DND-41 (cell line): ENCODE measurements around the gene TRMT112.
"Not testable (repeated sequence)": the region's sequence is repeated elsewhere in the genome, so short reads cannot be mapped to it uniquely, and the experiment has no call there.

Experiments
- ATAC-seq: fragments of 200-7000 bp; cut with Tn5 transposase; 3 replicates; pipeline ENCODE4 v1.9.1; 2021; ENCODE audit warnings: low read depth; ENCODE audit not compliant: insufficient read depth
- DNase-seq: peaks from one replicate; pipeline ENCODE4 v3.0.0-alpha.2; 2020
- H2AFZ ChIP-seq: 2 replicates; pipeline ENCODE4 v1.6.0; 2012; ENCODE audit warnings: low read depth, low read length
- H3K27ac ChIP-seq: 2 replicates; pipeline ENCODE4 v1.5.1; 2012; ENCODE audit warnings: low read length, inconsistent platforms
- H3K27me3 ChIP-seq: fragments of 200-600 bp; sonication (generic); 2 replicates; pipeline ENCODE4 v1.6.0; 2012; ENCODE audit warnings: low read length, mild to moderate bottlenecking, inconsistent platforms; ENCODE audit not compliant: insufficient read depth, poor library complexity
- H3K36me3 ChIP-seq: 2 replicates; pipeline ENCODE4 v1.5.1; 2012; ENCODE audit warnings: low read length, inconsistent platforms; ENCODE audit not compliant: insufficient read depth
- H3K4me1 ChIP-seq: 2 replicates; pipeline ENCODE4 v1.5.1; 2012; ENCODE audit warnings: mild to moderate bottlenecking, low read length; ENCODE audit not compliant: insufficient read depth
- H3K4me2 ChIP-seq: 2 replicates; pipeline ENCODE4 v1.6.0; 2012; ENCODE audit warnings: mild to moderate bottlenecking, moderate library complexity, low read length, inconsistent platforms; ENCODE audit not compliant: insufficient read depth
- H3K4me3 ChIP-seq, 2 experiments: fragments of 200-600 bp in 1 of 2; shearing (Covaris generic) in 1 of 2; 2 replicates each; pipeline ENCODE4 v1.5.1; 2012 to 2016; ENCODE audit warnings: inconsistent platforms in 2 of 2, low read length in 2 of 2, mild to moderate bottlenecking in 2 of 2, low read depth in 1 of 2, moderate library complexity in 1 of 2
- H3K79me2 ChIP-seq: 2 replicates; pipeline ENCODE4 v1.6.0; 2012; ENCODE audit warnings: low read length, inconsistent platforms; ENCODE audit not compliant: insufficient read depth
- H3K9ac ChIP-seq: 2 replicates; pipeline ENCODE4 v1.6.0; 2012; ENCODE audit warnings: low read depth, mild to moderate bottlenecking, inconsistent platforms, low read length, moderate library complexity
- H3K9me3 ChIP-seq: 2 replicates; pipeline ENCODE4 v1.5.1; 2012; ENCODE audit warnings: low read length, moderate library complexity, mild to moderate bottlenecking, inconsistent platforms; ENCODE audit not compliant: insufficient read depth, severe bottlenecking
- H4K20me1 ChIP-seq: 2 replicates; pipeline ENCODE4 v1.6.0; 2012; ENCODE audit warnings: low read length; ENCODE audit not compliant: insufficient read depth
- CTCF ChIP-seq: IDR thresholded peaks from 2 replicates; pipeline ENCODE4 v1.5.1; 2012; ENCODE audit warnings: borderline replicate concordance, low read length, moderate library complexity, mild to moderate bottlenecking; ENCODE audit not compliant: poor library complexity, severe bottlenecking; ENCODE audit errors: extremely low read depth
- EZH2 ChIP-seq: IDR thresholded peaks from 3 replicates; pipeline ENCODE4 v1.6.1; 2012; ENCODE audit warnings: borderline replicate concordance, low read depth, mild to moderate bottlenecking, moderate library complexity, low read length, inconsistent platforms; ENCODE audit not compliant: severe bottlenecking

TRMT112 gene

GRCh38 chr11:64316672-64317324, 561 bp downstream of the TRMT112 start:
- Histone ChIP-seq H3K36me3 (peaks cover 44% of the 10 kb centered on the region), H3K9ac (peak overlapping the region; percentile 87), H4K20me1 (peaks cover 14% of the 10 kb centered on the region), H3K4me3 (peak overlapping the region; percentile 52 to 71), H3K9me3 (no peaks in the 10 kb centered on the region), H3K4me2 (peak overlapping the region; percentile 66), H3K27me3 (no peaks in the 10 kb centered on the region), H2AFZ (peak overlapping the region; percentile 67), H3K27ac (peak overlapping the region; percentile 91), H3K79me2 (peaks cover 44% of the 10 kb centered on the region), H3K4me1 (peaks cover 34% of the 10 kb centered on the region)
- TF ChIP-seq CTCF: peak; percentile 30
- no peak for TF ChIP-seq EZH2
- ATAC-seq: no peak; the same call in 2 of the 3 replicates
- DNase-seq: peak; percentile 38

DNA sequence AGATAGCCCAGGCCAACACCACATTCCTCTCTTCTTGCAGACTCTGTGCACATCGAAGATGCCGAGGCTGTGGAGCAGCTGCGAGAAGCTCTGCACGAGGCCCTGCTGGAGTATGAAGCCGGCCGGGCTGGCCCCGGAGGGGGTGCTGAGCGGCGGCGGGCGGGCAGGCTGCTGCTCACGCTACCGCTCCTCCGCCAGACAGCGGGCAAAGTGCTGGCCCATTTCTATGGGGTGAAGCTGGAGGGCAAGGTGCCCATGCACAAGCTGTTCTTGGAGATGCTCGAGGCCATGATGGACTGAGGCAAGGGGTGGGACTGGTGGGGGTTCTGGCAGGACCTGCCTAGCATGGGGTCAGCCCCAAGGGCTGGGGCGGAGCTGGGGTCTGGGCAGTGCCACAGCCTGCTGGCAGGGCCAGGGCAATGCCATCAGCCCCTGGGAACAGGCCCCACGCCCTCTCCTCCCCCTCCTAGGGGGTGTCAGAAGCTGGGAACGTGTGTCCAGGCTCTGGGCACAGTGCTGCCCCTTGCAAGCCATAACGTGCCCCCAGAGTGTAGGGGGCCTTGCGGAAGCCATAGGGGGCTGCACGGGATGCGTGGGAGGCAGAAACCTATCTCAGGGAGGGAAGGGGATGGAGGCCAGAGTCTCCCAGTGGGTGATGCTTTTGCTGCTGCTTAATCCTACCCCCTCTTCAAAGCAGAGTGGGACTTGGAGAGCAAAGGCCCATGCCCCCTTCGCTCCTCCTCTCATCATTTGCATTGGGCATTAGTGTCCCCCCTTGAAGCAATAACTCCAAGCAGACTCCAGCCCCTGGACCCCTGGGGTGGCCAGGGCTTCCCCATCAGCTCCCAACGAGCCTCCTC, 1.5 kb downstream of the TRMT112 start:
- Histone ChIP-seq H3K36me3 (peaks cover 46% of the 10 kb centered on the region), H3K9ac (peak overlapping the region; percentile 87), H3K4me3 (peak overlapping the region; percentile 52 to 71; a peak in 2 of 4 replicates), H3K4me2 (peak overlapping the region; percentile 66), H3K79me2 (peaks cover 48% of the 10 kb centered on the region), H3K4me1 (peaks cover 34% of the 10 kb centered on the region), H4K20me1 (peaks cover 16% of the 10 kb centered on the region)
- not testable (repeated sequence) for ATAC-seq, H3K9me3 ChIP-seq, H3K27me3 ChIP-seq, H3K27ac ChIP-seq, H2AFZ ChIP-seq, DNase-seq

DNA sequence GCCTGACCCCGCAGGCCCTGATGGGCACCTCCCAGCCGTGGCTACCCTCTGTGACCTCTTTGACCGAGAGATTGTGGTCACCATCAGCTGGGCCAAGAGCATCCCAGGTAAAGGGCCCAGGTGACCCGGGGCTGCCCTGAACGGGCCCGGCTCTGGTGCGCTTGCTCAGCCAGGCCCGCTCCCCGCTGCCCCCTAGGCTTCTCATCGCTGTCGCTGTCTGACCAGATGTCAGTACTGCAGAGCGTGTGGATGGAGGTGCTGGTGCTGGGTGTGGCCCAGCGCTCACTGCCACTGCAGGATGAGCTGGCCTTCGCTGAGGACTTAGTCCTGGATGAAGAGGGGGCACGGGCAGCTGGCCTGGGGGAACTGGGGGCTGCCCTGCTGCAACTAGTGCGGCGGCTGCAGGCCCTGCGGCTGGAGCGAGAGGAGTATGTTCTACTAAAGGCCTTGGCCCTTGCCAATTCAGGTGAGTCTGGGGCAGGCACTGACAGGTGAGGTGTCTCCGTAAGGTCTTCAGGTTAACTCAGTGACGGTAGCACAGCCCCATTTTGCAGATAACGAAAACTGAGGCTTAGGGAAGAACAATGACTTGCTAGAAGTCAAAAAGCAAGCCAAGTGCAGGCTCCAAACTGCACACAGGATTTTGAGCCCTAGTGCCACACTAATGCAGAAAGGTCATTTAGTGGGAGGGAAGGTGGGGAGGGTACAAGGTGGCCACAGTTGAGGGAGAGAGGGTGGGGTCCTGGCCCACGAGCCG, 2.4 kb downstream of the TRMT112 start:
- peaks cover 51% of the 10 kb centered on the region for H3K79me2 ChIP-seq
- TF ChIP-seq CTCF (no peak), EZH2 (no peak)
- H2AFZ ChIP-seq: no peak overlapping the region
- H4K20me1 ChIP-seq: peaks cover 19% of the 10 kb centered on the region; the same call in 1 of the 2 replicates
- ATAC-seq: no peak
- peaks cover 41% of the 10 kb centered on the region for H3K36me3 ChIP-seq
- H3K4me2 ChIP-seq: peak overlapping the region; percentile 66; the same call in 1 of the 2 replicates
- H3K9me3 ChIP-seq: no peaks in the 10 kb centered on the region
- peaks cover 34% of the 10 kb centered on the region for H3K4me1 ChIP-seq
- no peak overlapping the region for H3K9ac ChIP-seq
- H3K27ac ChIP-seq: no peak overlapping the region
- H3K4me3 ChIP-seq: no peak overlapping the region
- DNase-seq: no peak
- H3K27me3 ChIP-seq: no peaks in the 10 kb centered on the region
